MM.1S (cell line): ENCODE results near the gene TMEM106C.

Experiments used
- EZH2 ChIP-seq: fragments of 300-600 bp; sonication (generic); optimal IDR thresholded peaks from 2 replicates; pipeline ENCODE3; 2017; ENCODE audit warnings: low read depth, mild to moderate bottlenecking, antibody characterized with exemption, low read length, mixed read lengths
- EZH2phosphoT487 ChIP-seq: fragments of 300-600 bp; sonication (generic); IDR thresholded peaks from 2 replicates; pipeline ENCODE4 v1.6.1; 2018; ENCODE audit warnings: antibody characterized with exemption, low read length
- TF ChIP-seq, protein P1 (sequence below): fragments of 300-600 bp; sonication (generic); IDR thresholded peaks from 2 replicates; pipeline ENCODE4 v1.5.1; 2016; ENCODE audit warnings: antibody characterized with exemption, low read length, mixed read lengths

DNA sequence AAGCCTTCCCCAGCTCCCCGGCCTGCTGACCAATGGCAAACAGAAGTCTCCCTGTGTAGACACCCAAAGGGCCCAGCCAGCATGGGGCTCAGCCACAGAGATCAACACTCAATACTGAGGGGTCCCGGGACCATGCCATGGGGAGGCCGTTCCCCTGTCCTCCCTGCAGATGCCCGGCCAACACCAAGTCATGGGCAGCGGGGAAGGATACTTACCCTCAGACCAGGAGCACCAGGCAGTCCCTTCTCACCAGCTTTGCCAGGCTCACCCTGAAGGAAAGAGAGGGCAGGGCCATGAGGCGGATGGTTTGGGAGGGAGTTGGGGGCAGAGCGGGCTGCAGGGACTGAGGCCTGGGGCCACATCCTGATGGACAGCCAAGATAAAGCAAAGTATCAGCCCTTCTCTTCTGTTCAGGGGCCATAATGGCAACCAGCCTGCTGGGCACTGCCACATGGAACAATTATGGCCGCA is 21.0 kb downstream of the TMEM106C start:
- TF ChIP-seq, protein P1, sequence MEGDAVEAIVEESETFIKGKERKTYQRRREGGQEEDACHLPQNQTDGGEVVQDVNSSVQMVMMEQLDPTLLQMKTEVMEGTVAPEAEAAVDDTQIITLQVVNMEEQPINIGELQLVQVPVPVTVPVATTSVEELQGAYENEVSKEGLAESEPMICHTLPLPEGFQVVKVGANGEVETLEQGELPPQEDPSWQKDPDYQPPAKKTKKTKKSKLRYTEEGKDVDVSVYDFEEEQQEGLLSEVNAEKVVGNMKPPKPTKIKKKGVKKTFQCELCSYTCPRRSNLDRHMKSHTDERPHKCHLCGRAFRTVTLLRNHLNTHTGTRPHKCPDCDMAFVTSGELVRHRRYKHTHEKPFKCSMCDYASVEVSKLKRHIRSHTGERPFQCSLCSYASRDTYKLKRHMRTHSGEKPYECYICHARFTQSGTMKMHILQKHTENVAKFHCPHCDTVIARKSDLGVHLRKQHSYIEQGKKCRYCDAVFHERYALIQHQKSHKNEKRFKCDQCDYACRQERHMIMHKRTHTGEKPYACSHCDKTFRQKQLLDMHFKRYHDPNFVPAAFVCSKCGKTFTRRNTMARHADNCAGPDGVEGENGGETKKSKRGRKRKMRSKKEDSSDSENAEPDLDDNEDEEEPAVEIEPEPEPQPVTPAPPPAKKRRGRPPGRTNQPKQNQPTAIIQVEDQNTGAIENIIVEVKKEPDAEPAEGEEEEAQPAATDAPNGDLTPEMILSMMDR, result no peak
- TF ChIP-seq EZH2 (no peak), EZH2phosphoT487 (no peak)
